Measurements from ENCODE around the gene BIN1.

- TF ChIP-seq, protein P1, sequence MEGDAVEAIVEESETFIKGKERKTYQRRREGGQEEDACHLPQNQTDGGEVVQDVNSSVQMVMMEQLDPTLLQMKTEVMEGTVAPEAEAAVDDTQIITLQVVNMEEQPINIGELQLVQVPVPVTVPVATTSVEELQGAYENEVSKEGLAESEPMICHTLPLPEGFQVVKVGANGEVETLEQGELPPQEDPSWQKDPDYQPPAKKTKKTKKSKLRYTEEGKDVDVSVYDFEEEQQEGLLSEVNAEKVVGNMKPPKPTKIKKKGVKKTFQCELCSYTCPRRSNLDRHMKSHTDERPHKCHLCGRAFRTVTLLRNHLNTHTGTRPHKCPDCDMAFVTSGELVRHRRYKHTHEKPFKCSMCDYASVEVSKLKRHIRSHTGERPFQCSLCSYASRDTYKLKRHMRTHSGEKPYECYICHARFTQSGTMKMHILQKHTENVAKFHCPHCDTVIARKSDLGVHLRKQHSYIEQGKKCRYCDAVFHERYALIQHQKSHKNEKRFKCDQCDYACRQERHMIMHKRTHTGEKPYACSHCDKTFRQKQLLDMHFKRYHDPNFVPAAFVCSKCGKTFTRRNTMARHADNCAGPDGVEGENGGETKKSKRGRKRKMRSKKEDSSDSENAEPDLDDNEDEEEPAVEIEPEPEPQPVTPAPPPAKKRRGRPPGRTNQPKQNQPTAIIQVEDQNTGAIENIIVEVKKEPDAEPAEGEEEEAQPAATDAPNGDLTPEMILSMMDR (conservative IDR thresholded peaks at IDR 0.05; ENCODE audit: low read depth, low read length): no peak
- TF ChIP-seq POLR2A (IDR thresholded peaks at IDR 0.05; ENCODE audit: low read depth, low read length) (no peak), RAD21 (IDR thresholded peaks at IDR 0.05; ENCODE audit: low read length) (no peak), CEBPB (IDR thresholded peaks at IDR 0.05; ENCODE audit: low read depth, low read length) (no peak), NFE2L2 (IDR thresholded peaks at IDR 0.05; ENCODE audit: low read depth, low read length) (no peak), MAZ (IDR thresholded peaks at IDR 0.05; ENCODE audit: borderline replicate concordance, low read depth, low read length) (no peak), MXI1 (IDR thresholded peaks at IDR 0.05; ENCODE audit: borderline replicate concordance, low read depth, low read length) (no peak), SMC3 (IDR thresholded peaks at IDR 0.05; ENCODE audit: low read depth, low read length) (no peak), MAFK (IDR thresholded peaks at IDR 0.05; ENCODE audit: low read depth, low read length) (no peak), RFX5 (IDR thresholded peaks at IDR 0.05; ENCODE audit: low read depth, low read length) (no peak)
- TF ChIP-seq, protein P2, sequence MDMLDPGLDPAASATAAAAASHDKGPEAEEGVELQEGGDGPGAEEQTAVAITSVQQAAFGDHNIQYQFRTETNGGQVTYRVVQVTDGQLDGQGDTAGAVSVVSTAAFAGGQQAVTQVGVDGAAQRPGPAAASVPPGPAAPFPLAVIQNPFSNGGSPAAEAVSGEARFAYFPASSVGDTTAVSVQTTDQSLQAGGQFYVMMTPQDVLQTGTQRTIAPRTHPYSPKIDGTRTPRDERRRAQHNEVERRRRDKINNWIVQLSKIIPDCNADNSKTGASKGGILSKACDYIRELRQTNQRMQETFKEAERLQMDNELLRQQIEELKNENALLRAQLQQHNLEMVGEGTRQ (IDR thresholded peaks at IDR 0.05; ENCODE audit: low read depth, low read length): no peak
- TF ChIP-seq, protein P3, sequence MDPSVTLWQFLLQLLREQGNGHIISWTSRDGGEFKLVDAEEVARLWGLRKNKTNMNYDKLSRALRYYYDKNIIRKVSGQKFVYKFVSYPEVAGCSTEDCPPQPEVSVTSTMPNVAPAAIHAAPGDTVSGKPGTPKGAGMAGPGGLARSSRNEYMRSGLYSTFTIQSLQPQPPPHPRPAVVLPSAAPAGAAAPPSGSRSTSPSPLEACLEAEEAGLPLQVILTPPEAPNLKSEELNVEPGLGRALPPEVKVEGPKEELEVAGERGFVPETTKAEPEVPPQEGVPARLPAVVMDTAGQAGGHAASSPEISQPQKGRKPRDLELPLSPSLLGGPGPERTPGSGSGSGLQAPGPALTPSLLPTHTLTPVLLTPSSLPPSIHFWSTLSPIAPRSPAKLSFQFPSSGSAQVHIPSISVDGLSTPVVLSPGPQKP (IDR thresholded peaks at IDR 0.05; ENCODE audit: borderline replicate concordance, low read depth, low read length): no peak
Measured at GRCh38 chr2:127085317-127085681, 21.7 kb downstream of the BIN1 start.

All from IMR-90 (cell line).